Fibroblast of skin of right quadriceps (primary cell): ENCODE measurements around the gene KPNA4.
"Not testable (repeated sequence)": the region's sequence is repeated elsewhere in the genome, so short reads cannot be mapped to it uniquely, and the experiment has no call there.

Source experiments
- DNase-seq: peaks from one replicate; pipeline ENCODE4 v3.0.0-alpha.2; 2013

KPNA4 gene

DNA sequence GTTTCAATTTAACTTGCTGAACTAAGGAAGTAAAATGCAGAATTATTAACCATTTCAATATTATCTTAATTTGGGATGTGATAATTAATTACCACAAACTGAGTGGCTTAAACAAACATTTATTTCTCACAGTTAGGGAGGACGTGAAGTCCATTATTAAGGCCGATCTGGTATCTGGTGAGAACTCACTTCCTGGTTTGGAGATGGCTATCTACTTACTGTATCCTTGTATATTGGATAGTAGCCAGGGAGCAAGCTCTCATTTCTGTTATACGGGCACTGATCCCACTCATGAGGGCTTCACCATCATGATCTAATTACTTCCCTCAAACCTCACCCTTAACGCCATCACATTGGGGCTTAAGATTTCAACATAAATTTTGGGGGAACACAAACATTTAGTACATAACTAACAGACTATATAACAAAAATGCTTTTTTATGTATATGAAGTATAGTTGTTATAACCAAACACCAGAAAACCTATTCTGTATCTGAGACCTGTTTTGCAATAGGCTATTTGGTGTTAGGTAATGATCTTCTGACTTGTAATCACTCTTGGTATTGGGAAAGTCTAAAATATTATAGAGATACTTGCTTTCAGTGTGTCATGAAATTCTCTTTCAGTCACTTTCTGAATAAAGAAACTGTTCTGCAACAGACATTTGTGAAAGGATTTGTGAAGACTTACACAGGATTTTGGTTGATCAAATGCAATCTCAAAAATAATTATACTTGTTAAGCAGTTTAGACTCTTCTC, 4.7 kb upstream of the KPNA4 start:
- DNase-seq: peak; percentile 6

DNA sequence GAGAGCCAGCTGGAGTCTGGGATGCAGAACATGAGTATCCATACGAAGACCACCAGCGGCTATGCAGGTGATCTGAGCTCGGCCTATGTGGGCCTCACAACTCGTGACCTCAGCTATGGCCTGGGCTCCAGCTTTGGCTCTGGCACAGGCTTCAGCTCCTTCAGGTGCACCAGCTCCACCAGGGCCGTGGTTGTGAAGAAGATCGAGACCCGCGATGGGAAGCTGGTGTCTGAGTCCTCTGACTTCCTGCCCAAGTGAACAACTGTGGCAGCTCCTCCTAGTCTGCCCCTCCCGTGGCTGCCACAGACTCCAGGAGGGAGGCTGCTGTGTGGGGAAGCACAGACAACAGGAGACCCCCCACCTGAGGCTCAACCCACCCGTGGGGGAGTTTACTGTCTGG, 3.6 kb upstream of the KPNA4 start:
- no peak for DNase-seq

DNA sequence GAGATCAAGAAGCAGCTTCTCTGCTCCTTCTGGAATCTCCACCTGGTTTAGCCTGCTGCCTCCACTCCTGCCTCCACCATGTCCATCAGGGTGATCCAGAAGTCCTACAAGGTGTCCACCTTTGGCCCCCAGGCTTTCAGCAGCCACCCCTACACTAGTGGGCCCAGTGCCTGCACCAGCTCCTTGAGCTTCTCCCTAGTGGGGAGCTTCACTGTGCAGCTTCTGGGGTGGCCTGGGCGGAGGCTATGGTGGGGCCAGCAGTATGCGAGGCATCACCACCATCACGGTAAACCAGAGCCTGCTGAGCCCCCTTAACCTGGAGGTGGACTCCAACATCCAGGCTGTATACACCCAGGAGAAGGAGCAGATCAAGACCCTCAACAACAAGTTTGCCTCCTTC, 2.4 kb upstream of the KPNA4 start:
- no peak for DNase-seq

DNA sequence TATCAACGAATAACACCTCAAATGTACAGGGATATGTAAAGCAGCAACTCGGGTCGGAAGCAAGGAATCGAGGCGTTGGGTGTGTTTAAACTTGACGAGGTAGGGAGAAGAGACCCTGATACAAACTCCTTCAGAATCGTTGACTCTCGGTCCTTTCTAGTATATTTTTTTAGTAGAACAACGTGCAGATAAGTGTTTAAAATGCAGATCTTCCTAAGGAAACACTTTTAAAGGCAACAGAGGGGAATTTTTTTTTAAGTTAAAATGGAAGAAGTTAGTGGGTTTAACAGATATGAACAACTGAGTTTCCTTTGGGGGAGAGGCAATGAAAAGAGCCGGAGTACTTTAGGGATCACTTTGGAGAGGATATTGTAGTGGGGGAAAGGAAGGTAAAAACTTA, 1.1 kb upstream of the KPNA4 start:
- no peak for DNase-seq

DNA sequence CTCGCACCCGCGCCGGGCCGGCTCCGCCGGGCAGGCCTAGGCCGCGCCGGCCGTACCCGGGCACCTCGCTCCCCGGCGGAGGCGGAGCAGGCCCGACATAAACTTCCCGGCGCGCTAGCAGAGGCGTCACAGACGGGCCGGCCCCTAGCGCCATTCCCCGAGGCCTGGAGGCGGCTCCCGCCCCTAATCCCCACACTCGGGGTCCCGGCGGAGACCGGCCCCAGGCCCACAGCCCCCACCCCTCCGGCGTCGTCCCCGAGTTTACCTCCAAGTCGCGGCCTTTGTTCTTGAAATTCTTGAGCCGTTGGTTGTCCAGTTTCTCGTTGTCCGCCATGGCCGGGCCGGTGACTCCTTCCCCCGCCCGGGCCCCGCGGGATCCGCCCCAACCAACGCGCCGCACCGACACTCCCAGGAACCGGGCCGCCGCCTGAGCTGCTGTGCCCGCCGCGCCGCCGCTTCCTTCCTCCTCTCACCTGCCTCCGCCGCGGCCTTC, 376 bp downstream of the KPNA4 start:
- DNase-seq: peak; percentile 59

DNA sequence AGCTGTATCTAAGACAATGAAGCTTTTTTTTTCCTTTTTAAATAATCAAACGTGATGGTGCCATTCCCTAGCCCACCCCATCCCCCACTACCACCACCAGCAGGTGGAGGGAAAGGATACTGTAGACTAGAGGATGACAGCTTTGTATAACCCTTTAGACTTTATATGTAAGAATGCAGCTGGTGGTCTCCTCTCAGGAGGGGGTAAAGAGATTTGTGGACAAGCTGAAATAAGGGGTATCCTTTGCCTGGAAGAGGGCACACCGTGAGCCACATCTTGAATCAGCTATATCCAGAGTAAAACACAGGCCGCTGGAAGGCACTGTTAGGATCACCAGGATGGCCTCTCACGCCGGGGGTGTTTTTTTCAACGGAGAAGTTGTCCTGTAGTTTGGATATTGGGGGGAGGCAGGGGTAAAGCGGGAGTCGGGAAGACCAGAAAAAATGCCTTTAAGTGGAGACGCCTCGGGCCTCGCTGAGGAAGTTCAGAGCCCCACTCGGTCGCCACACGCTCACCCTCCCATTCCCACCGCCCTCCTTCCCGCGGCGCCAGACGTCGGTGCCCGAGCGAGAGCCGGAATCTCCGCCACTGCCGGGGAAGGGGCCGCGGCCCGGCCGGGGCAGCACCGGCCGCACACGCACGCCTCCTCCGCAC, 986 bp downstream of the KPNA4 start:
- peak; percentile 4 for DNase-seq

DNA sequence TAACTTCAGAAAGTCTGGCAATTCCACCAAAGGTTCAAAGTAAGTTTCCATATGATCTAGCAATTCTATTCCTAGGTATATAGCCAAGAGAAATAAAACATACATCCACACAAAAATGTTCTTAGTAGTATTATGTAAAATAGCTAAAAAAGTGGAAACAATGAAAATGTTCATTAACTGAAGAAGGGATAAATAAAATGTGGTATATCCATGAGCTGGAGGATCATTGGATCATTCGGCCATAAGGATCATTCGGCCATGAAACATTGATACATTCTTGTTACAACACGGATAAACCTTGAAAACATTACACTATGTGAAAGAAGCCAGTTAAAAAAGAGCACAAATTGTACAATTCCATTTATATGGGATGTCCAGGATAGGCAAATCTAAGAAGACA, 2.4 kb downstream of the KPNA4 start:
- no peak for DNase-seq

DNA sequence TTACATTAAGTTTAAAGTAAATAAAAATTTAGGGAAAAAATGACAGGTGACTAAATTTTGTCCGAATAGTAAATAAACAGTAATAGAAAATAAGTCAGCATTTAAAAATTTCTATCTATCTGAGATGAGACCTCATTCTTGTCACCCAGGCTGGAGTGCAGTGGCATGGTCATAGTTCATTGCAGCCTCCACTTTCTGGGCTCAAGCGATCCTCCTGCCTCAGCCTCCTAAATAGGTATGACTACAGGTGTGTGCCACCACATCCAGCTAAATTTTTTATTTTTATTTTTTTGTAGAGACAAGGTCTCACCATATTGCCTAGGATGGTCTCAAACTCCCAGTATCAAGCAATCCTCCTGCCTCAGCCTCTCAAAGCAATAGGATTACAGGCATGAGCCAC, 7.8 kb downstream of the KPNA4 start:
- no peak for DNase-seq

DNA sequence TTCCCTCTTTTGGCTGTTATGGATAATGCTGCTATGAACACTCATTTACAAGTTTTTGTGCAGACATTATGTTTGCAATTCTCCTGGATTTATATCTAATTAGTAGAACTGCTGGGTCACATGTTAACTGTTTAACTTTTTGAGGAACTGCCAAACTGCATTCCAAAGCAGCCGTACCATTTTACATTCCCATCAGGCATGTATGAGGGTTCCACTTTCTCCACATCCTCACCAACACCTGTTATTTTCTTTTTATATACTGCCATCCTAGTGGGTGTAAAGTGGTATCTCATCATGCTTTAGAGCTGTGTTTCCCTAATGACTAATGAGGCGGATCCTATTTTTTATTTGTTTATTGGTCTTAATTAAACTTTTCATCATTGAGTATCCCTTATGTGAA, 9.2 kb downstream of the KPNA4 start:
- DNase-seq: no peak

DNA sequence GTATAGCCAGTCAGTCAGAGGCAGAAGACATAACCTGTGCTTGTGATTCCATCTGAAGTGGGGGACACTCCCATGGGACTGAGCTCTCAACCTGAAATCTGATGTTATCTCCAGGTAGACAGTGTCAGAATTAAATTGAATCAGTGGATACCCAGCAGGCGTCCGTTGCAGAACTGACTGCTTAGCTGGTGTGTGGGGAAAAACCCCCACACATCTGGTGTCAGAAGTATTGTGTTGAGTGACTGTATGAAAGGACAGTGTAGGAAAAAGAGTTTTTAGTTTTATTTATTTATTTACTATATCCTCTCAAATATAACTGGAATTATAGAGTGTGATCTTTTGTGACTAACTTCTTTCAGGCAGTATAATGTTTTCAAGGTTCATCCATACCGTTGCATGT, 10.4 kb downstream of the KPNA4 start:
- no peak for DNase-seq

DNA sequence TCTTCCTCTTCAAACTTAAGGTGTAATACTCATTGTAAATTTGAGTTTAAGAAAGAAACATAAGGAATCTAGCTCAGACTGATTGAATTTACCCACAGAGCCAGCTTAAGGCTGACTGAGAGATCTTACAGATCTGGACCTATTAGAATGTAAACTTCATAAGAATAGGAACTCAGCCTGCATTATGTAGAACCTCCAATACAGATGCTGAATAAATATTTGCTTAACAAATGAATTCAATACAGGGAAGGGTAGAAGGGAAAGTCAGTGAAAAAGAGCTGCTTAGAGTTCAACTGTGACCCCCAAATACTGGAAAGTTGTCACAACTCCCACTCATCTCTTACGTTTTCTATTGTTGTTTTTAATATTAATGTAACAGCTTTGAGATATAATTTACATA, 11.5 kb downstream of the KPNA4 start:
- DNase-seq: no peak

DNA sequence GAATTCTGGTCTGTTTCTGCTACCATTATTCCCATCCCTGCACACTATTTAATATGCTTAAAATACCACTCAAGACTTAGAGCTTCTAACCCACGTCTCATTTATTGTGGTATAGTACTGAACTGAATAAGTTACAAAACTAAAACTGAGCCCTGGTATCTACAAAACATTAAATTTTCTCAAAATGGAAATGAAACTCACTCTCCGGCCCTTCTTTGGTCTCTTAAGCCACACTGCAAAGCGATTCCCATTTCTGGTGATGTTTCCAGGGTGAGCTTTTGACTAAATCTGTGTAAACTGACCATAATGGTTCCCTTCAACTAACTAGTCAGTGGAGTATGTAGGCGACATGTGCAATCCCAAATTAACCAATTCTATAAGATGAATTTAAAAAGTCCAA, 18.6 kb downstream of the KPNA4 start:
- no peak for DNase-seq

DNA sequence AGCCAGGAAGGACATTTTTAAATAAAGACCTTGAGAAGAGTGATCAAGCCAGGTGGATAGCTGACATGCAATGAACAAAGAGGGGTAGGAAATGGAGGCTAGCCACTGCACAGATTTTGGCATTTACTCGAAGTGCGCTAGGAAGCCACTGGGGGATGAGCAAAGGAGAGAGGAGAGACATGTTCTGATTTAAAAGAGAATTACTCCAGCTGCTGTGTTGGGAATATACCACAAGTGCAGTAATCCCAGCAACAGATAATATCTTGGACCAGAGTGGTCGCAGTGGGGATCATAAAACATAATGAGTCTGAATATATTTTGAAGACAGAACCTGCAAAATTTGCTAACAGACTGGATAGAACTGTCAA, 19.9 kb downstream of the KPNA4 start:
- DNase-seq: no peak

DNA sequence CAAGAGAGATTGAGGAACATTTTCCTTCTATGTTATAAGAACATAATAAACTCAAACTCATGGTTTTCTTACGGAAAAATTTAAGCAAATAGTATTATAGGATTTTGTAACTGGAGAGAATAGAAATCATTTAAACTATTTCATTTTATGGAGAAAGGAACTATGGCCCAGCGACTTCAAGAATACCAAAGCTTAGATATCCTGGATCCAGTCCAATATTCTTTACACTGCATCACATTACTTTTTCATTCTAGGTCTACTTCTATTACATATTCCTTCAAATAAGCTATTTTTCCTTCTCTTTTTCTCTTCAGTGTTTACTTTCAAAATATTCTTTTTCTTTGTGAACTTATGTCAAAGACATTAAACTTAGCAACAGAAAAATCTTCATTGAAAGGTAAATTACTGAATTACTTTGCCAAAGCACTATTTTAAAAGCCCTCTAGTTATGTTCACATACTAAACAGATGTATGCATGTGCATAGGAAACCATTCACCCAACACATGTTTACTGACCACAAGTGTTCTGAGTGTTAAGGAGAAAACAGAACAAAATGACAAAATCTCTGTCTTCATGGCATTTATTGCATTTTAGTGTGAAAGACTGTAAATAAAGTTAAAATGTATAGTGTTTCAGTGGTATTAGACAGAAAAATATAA, 20.4 kb downstream of the KPNA4 start:
- DNase-seq: peak; percentile 8

DNA sequence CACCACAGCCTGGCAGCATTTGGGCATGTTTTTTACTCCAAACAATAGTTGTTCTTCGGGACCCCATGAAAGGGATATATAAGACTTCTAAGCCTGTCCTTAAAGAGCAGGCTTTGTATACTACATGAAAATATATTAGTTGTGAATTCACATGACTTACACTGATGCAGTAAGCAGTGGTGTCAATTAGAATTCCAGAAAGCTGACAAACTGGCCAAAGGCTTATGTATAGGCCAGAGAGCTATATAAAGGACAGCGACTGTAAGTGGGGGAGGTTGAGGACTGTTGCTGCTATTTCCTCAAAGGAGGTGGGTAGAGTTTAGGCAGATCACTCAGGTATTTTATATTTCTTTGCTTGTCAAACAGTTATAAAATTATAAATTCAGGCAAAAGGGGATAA, 24.8 kb downstream of the KPNA4 start:
- peak; percentile 60 for DNase-seq

DNA sequence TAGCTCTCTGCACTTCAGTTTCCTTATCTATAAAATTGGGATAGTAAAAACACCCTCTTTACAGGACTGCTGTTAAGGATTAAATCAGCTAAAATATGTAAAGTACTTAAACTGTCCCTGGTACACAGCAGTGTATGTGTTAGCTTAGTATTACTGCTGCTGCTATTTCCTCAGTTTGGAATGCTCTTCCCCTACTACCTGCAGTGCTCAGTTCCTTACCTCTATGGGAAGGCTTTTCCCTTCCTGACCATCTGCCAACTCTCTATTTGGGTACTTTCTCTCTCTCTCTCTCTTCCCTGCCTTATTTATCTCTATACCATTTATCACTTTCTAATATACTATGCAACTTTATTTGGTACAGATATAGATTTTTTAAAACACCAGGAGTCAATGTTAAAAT, 26.5 kb downstream of the KPNA4 start:
- DNase-seq: no peak

DNA sequence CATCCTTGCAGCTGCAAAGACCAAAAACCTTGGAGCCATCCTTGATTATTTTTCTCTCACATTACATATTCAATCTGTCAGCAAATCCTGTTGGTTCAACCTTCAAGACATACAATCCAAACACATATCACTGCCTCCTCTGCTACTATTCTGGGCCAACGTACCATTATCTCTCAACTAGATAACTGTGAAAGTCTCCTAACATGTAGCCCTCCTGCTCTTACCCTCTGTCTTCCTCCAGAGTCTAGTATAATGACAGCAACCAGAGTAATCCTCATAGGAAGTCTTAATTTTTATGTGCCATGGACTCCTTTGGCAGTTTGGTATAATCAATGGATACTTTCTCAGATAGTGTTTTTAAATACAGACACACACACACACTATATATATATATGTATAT, 27.6 kb downstream of the KPNA4 start:
- no peak for DNase-seq

DNA sequence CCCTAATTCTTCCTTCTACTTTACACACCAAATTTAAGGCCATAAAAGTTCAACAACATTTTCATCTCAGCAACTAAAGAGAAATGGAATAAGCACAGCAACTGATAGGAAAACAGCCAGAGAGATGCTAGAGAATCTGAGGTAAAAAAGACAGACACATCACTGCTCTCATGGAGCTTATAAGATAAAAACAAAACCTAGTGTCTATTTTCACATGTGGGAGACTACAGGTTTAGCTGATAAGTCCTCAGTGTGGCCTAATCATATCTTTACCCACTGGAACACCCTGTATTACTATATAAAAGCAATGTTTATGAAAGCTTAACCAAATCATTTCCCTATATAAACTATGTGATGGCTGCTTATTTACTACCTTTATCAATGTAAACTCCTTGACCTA, 33.0 kb downstream of the KPNA4 start:
- no peak for DNase-seq

DNA sequence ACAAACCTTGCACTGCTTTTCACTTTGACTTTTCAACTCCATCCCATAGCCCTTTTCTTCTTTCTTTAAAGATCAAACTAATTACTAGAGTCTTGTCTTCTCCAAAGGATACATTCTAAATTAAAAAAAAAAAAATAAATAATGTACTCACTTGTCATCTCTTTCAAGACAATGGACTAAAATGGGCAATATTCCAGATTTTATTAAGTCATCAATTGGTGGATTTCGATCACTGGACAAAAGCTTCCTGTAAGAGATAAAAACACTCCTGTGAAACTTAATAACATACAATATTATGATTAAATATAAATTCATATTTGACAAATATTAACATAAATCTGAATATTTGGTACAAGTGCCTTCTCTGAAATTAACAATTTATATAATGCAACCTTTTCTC, 34.1 kb downstream of the KPNA4 start:
- no peak for DNase-seq

DNA sequence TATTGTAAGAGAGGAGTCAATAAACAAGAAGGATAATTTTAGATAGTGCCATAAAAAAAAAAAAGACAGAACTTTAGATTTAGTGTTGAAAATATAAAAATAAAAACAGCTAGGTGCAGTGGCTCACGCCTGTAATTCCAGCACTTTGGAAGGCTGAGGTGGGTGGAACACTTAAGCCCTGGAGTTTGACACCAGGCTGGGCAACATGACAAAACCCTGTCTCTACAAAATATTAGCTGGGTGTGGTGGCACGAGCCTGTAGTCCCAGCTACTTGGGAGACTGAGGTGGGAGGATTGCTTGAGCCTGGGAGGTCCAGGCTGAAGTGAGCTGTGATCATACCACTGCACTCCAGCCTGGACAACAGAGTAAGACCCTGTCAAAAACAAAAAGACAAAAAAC, 49.0 kb downstream of the KPNA4 start:
- not testable (repeated sequence) for DNase-seq

DNA sequence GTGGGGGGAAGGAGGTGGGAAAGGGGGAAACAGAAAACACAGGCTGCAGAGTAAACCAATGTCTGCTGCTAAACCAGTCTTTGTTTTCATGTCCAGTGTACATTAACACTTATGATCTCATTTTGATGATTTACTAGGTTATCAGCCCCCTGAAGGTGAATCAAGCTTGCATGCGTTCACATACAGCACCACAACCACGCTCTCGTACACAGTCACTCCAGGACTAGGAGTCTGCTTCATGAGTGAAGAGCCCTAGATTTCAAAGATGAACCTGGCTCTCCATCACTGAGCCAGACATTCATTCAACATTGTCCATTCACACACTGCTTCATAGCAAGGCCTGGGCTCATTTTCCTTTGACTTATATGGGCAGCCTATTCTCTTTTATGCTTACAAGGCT, 64.0 kb downstream of the KPNA4 start:
- no peak for DNase-seq

DNA sequence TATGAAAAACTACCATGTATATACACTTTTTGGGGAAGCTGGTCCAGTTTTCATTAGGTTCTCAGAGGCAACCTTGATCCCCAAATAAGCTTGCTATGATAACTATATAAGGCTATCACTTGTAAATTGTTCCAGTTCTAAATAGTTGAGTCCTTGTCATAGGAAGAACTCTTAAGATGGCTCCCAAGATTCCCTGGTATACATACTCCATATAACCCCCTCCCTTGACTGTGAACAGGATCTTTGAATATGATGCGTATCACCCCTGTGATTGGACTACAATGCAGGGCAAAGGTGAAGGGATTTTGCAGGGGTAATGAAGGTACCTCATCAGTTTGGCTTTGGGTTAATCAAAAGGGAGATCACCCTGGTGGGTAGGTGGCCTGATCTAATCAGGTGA, 67.2 kb downstream of the KPNA4 start:
- no peak for DNase-seq

DNA sequence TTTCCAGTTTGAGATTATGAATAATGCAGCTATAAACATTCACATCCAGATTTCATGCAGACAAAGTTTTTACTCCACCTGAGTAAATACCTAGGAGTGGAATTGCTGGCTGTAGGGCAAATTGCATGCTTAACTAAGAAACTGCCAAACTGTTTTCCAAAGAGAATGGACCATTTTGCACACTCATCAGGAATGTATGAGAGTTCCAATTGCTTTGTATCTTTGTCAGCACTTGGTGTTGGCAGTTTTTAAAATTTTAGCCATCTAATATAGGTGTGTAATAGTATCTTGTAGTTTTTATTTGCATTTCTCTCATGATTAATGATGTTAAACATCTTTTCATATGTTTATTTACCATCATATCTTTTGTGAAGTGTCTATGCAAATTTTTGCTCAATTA, 75.2 kb downstream of the KPNA4 start:
- no peak for DNase-seq

DNA sequence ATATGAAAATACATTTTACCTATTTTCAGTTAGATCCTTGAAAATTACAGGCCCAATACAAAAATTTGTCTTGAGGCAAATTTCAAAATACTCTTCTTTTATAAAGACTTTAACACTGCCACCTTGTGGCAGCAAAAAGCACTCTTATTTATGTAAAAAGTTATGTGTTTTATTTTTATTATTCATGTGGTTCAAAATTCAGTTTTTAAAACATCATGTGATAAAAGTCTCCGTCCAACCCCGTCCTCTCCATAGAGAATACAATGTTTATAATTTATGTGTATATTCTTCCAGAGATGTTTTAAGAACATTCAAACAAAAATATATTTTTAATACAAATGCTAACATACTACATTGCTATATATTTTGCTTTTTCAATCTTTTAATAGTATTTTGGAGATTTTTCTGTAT, 78.9 kb downstream of the KPNA4 start:
- DNase-seq: peak; percentile 60
